ENCODE results near the gene CLEC16A.

DNA sequence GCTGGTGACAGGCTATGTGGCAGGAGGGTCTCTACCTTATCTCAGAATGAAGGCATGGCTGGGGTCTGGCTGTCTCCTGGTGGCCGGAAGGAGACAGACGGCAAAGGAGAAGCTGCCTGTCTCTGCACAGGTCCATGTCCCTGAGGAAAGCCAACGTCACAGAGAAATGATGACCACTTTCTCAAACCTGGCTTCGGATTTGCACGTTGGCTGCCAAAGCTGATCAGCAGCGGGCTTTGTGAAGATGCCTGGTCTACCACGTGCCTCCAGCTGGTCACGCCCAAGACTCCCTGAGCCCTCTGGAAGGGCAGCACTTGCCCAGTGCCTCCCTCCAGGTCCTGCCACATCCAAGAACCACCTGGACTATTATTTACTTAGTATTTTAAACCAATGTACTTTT, 10.5 kb upstream of the CLEC16A start:
- TF ChIP-seq, protein P1, sequence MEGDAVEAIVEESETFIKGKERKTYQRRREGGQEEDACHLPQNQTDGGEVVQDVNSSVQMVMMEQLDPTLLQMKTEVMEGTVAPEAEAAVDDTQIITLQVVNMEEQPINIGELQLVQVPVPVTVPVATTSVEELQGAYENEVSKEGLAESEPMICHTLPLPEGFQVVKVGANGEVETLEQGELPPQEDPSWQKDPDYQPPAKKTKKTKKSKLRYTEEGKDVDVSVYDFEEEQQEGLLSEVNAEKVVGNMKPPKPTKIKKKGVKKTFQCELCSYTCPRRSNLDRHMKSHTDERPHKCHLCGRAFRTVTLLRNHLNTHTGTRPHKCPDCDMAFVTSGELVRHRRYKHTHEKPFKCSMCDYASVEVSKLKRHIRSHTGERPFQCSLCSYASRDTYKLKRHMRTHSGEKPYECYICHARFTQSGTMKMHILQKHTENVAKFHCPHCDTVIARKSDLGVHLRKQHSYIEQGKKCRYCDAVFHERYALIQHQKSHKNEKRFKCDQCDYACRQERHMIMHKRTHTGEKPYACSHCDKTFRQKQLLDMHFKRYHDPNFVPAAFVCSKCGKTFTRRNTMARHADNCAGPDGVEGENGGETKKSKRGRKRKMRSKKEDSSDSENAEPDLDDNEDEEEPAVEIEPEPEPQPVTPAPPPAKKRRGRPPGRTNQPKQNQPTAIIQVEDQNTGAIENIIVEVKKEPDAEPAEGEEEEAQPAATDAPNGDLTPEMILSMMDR (IDR thresholded peaks at IDR 0.05) = no peak
- TF ChIP-seq POLR2AphosphoS5 (IDR thresholded peaks at IDR 0.05) (no peak), POLR2A (IDR thresholded peaks at IDR 0.05) (no peak)

All from breast epithelium (tissue), 3 donors.